Stimulated activated CD4-positive, alpha-beta T cell treated with anti-CD3 and anti-CD28 coated beads, Interleukin-1b, Interleukin-23, amount 100 ng/mL, for 4 hours (primary cell): Measurements from ENCODE around the gene MAP4K4.

Experiments
- DNase-seq, 2 donors: peaks; one replicate each; pipeline ENCODE4 v3.0.0-alpha.2; 2020; ENCODE audit warnings: low read depth in 2 of 2

The MAP4K4 gene

GRCh38 chr2:101833890-101834523 lies 136.5 kb downstream of the MAP4K4 start:
- DNase-seq: no peak

GRCh38 chr2:101837354-101837753 lies 139.8 kb downstream of the MAP4K4 start:
- no peak for DNase-seq

GRCh38 chr2:101841679-101842327 lies 144.3 kb downstream of the MAP4K4 start:
- DNase-seq: no peak

- DNase-seq: no peak
Measured at GRCh38 chr2:101842471-101842870, 145.0 kb downstream of the MAP4K4 start.

GRCh38 chr2:101843048-101843447 lies 145.5 kb downstream of the MAP4K4 start:
- DNase-seq: no peak

GRCh38 chr2:101843471-101843870 lies 146.0 kb downstream of the MAP4K4 start:
- no peak for DNase-seq

- no peak for DNase-seq
Measured at GRCh38 chr2:101844055-101844635, 146.6 kb downstream of the MAP4K4 start.

GRCh38 chr2:101846973-101847372 lies 149.5 kb downstream of the MAP4K4 start:
- no peak for DNase-seq

- no peak for DNase-seq
Measured at GRCh38 chr2:101847661-101848339, 150.3 kb downstream of the MAP4K4 start.

GRCh38 chr2:101848769-101849410 lies 151.4 kb downstream of the MAP4K4 start:
- DNase-seq: no peak

- DNase-seq: no peak
Measured at GRCh38 chr2:101850450-101850849, 152.9 kb downstream of the MAP4K4 start.

GRCh38 chr2:101850991-101851390 lies 153.5 kb downstream of the MAP4K4 start:
- DNase-seq: no peak

- DNase-seq: no peak
Measured at GRCh38 chr2:101852824-101853223, 155.3 kb downstream of the MAP4K4 start.

GRCh38 chr2:101854877-101855276 lies 157.4 kb downstream of the MAP4K4 start:
- DNase-seq: no peak

- no peak for DNase-seq
Measured at GRCh38 chr2:101855776-101856175, 158.3 kb downstream of the MAP4K4 start.

GRCh38 chr2:101858246-101858645 lies 160.7 kb downstream of the MAP4K4 start:
- DNase-seq: no peak

- DNase-seq: no peak
Measured at GRCh38 chr2:101858910-101859309, 161.4 kb downstream of the MAP4K4 start.

- no peak for DNase-seq
Measured at GRCh38 chr2:101859604-101860003, 162.1 kb downstream of the MAP4K4 start.

- DNase-seq: no peak
Measured at GRCh38 chr2:101860157-101860556, 162.7 kb downstream of the MAP4K4 start.

GRCh38 chr2:101860782-101861181 lies 163.3 kb downstream of the MAP4K4 start:
- DNase-seq: no peak

GRCh38 chr2:101861382-101861781 lies 163.9 kb downstream of the MAP4K4 start:
- DNase-seq: no peak

GRCh38 chr2:101863534-101863933 lies 166.0 kb downstream of the MAP4K4 start:
- no peak for DNase-seq
